PC-3 (cell line): Measurements from ENCODE around the gene ARHGEF17. TPM values are rescaled to one million over a fixed set of nuclear protein-coding genes. Genes with fewer than 3 reads are reported as not detected.

Experiments
- ATAC-seq: fragments of 200-7000 bp; cut with Tn5 transposase; 2 replicates; pipeline ENCODE4 v1.9.1; 2020; ENCODE audit warnings: mild to moderate bottlenecking, moderate library complexity
- BruUV-seq: library from RNA; stranded (reverse); fragments of 400-500 nt; replicated peaks from 2 replicates; lab custom pipeline; 2021; lab: Mats Ljungman, UMichigan
- CTCF ChIA-PET: fragments of 300-600 bp; sonication (Branson Sonifier 250); formaldehyde crosslinking; loops from one replicate; lab custom pipeline; 2022; ENCODE audit warnings: antibody characterized with exemption; lab: Charles Lee
- POLR2A ChIA-PET: fragments of 300-600 bp; sonication (Branson Sonifier 250); formaldehyde crosslinking; loops from one replicate; lab custom pipeline; 2022; ENCODE audit warnings: antibody characterized with exemption; ENCODE audit not compliant: unreplicated experiment; lab: Charles Lee
- DNase-seq: peaks from one replicate; pipeline ENCODE4 v3.0.0-alpha.2; 2015
- H2AFZ ChIP-seq: fragments of 300-600 bp; sonication (generic); 2 replicates; pipeline ENCODE4 v1.6.0; 2016; ENCODE audit warnings: antibody characterized with exemption, low read length
- H3F3A ChIP-seq: fragments of 300-600 bp; sonication (generic); one replicate; pipeline ENCODE4 v1.6.0; 2017; ENCODE audit warnings: antibody characterized with exemption, low read length, control low read depth, mild to moderate bottlenecking; ENCODE audit not compliant: unreplicated experiment
- H3K27ac ChIP-seq: fragments of 300-600 bp; sonication (generic); 2 replicates; pipeline ENCODE4 v1.5.1; 2016; ENCODE audit warnings: mild to moderate bottlenecking, low read length
- H3K27me3 ChIP-seq: fragments of 300-600 bp; sonication (generic); 2 replicates; pipeline ENCODE4 v1.6.1; 2016; ENCODE audit warnings: low read length, mixed read lengths
- H3K36me3 ChIP-seq: fragments of 300-600 bp; sonication (generic); 2 replicates; pipeline ENCODE4 v1.6.1; 2016; ENCODE audit warnings: low read depth, mixed run types, low read length, mixed read lengths
- H3K4me1 ChIP-seq: fragments of 300-600 bp; sonication (generic); 2 replicates; pipeline ENCODE4 v1.5.1; 2016; ENCODE audit warnings: low read length; ENCODE audit not compliant: insufficient read depth
- H3K4me2 ChIP-seq: fragments of 300-600 bp; sonication (generic); 2 replicates; pipeline ENCODE4 v1.6.0; 2016; ENCODE audit warnings: low read length
- H3K4me3 ChIP-seq: fragments of 300-600 bp; sonication (generic); 2 replicates; pipeline ENCODE4 v1.5.1; 2016; ENCODE audit warnings: mild to moderate bottlenecking, low read length, mixed read lengths
- H3K79me2 ChIP-seq: fragments of 300-600 bp; sonication (generic); 2 replicates; pipeline ENCODE4 v1.6.1; 2017; ENCODE audit warnings: low read length, mixed read lengths
- H3K9ac ChIP-seq: fragments of 300-600 bp; sonication (generic); 2 replicates; pipeline ENCODE4 v1.6.0; 2016; ENCODE audit warnings: mild to moderate bottlenecking, low read length
- H3K9me2 ChIP-seq: fragments of 300-600 bp; sonication (generic); replicated peaks from 2 replicates; pipeline ENCODE4 v1.6.1; 2016; ENCODE audit warnings: mixed run types, low read length, mixed read lengths
- H3K9me3 ChIP-seq: fragments of 300-600 bp; sonication (generic); 2 replicates; pipeline ENCODE4 v1.6.1; 2016; ENCODE audit warnings: low read length, mixed read lengths
- H4K20me1 ChIP-seq: fragments of 300-600 bp; sonication (generic); 2 replicates; pipeline ENCODE4 v1.6.1; 2016; ENCODE audit warnings: low read length, mixed read lengths
- EZH2 ChIP-seq: fragments of 300-600 bp; sonication (generic); IDR thresholded peaks from one replicate; pipeline ENCODE4 v1.6.1; 2017; ENCODE audit warnings: antibody characterized with exemption, mild to moderate bottlenecking, low read length; ENCODE audit not compliant: unreplicated experiment
- EZH2phosphoT487 ChIP-seq: fragments of 300-600 bp; sonication (generic); IDR thresholded peaks from 2 replicates; pipeline ENCODE4 v1.6.1; 2018; ENCODE audit warnings: mild to moderate bottlenecking, antibody characterized with exemption, low read length, borderline replicate concordance
- intact Hi-C: fragments of 100-400 bp; cut with micrococcal nuclease; formaldehyde crosslinking; loops from 2 replicates; pipeline ENCODE4 v1.9.0; 2023
- total RNA-seq: library from RNA; depleted of rRNA; stranded (reverse); fragments of >200 nt; gene quantifications from 2 replicates; pipeline ENCODE4 v1.2.3, GENCODE V29; 2014
- TF ChIP-seq, protein P1 (sequence below): fragments of 300-600 bp; sonication (generic); conservative IDR thresholded peaks from 2 replicates; pipeline ENCODE4 v1.5.1; 2017; ENCODE audit warnings: antibody characterized with exemption, low read depth, mild to moderate bottlenecking, low read length

Gene ARHGEF17
- total RNA-seq, 1 experiment from 2014 or later = 6.2 TPM

DNA sequence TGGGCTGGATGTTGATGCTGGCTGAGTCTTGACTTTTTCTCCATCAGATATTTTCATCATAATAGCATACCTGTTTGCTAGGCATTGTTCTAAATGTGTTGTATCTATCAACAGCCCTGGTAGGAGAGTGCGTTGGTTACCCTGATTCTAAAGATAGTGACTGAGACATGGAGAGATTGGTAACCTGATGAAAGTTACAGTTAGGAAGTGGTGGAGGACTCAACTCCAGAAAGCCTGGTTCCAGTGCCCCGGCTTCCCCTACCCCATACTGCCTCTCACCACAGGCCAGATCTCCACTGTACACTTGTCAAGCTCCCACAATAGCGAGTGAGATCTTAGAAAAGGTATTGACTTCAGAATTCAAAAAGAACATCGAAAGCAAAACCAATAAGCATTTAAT lies 45.3 kb downstream of the ARHGEF17 start:
- ATAC-seq (no peak), DNase-seq (no peak)
- no peaks in the 10 kb centered on the region for H4K20me1 ChIP-seq
- no peak overlapping the region for H3K27ac ChIP-seq
- H3K36me3 ChIP-seq = no peaks in the 10 kb centered on the region
- H3K4me1 ChIP-seq = no peaks in the 10 kb centered on the region
- H3F3A ChIP-seq = no peaks in the 10 kb centered on the region
- H3K9me2 ChIP-seq = no peaks in the 10 kb centered on the region
- H3K27me3 ChIP-seq = no peaks in the 10 kb centered on the region
- no peaks in the 10 kb centered on the region for H3K79me2 ChIP-seq
- no peak overlapping the region for H3K4me3 ChIP-seq
- H3K9me3 ChIP-seq = no peaks in the 10 kb centered on the region
- H3K4me2 ChIP-seq = no peak overlapping the region
- no peak overlapping the region for H3K9ac ChIP-seq
- intact Hi-C loops = no loop called here
- no peak overlapping the region for H2AFZ ChIP-seq
- TF ChIP-seq EZH2phosphoT487 = no peak
- TF ChIP-seq, protein P1, sequence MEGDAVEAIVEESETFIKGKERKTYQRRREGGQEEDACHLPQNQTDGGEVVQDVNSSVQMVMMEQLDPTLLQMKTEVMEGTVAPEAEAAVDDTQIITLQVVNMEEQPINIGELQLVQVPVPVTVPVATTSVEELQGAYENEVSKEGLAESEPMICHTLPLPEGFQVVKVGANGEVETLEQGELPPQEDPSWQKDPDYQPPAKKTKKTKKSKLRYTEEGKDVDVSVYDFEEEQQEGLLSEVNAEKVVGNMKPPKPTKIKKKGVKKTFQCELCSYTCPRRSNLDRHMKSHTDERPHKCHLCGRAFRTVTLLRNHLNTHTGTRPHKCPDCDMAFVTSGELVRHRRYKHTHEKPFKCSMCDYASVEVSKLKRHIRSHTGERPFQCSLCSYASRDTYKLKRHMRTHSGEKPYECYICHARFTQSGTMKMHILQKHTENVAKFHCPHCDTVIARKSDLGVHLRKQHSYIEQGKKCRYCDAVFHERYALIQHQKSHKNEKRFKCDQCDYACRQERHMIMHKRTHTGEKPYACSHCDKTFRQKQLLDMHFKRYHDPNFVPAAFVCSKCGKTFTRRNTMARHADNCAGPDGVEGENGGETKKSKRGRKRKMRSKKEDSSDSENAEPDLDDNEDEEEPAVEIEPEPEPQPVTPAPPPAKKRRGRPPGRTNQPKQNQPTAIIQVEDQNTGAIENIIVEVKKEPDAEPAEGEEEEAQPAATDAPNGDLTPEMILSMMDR = no peak
- no peak for TF ChIP-seq EZH2
- ChIA-PET POLR2A (no interaction called here), CTCF (no interaction called here)
- BruUV-seq = no TSS peak

DNA sequence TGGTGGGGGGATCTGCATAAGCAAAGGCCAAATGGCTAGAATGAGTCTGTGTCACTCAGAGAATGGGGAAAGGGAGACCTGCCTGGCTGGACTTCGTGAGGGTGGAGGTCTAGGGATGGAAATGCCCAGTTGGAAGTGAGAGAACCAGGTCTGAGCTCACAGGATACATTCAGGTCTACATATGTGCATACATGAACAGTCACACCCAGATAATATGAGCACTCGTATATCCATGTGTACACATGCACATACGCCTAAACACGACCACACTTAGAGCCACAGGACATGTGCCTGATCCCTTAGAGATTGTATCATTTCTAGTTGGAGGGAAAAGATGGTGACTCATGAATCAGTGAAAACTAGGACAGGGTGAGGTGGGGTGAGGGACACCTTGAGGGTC lies 47.0 kb downstream of the ARHGEF17 start:
- Histone ChIP-seq H3K27me3 (no peaks in the 10 kb centered on the region), H4K20me1 (no peaks in the 10 kb centered on the region), H3K36me3 (no peaks in the 10 kb centered on the region), H3K9ac (no peak overlapping the region), H3K9me2 (no peaks in the 10 kb centered on the region), H3F3A (no peaks in the 10 kb centered on the region), H3K9me3 (no peaks in the 10 kb centered on the region), H2AFZ (no peak overlapping the region), H3K4me2 (no peak overlapping the region), H3K79me2 (no peaks in the 10 kb centered on the region), H3K4me3 (no peak overlapping the region), H3K4me1 (no peaks in the 10 kb centered on the region), H3K27ac (no peak overlapping the region)
- ChIA-PET CTCF (interaction anchor here (1.0 to 1.2 kb wide), 2 partner anchors 22 to 306 kb away, joined by 3 read pairs; partner anchors contain the start of gene RELT), POLR2A (no interaction called here)
- ATAC-seq (no peak), DNase-seq (no peak)
- intact Hi-C loops = no loop called here
- BruUV-seq = no TSS peak
- TF ChIP-seq EZH2phosphoT487 = no peak

DNA sequence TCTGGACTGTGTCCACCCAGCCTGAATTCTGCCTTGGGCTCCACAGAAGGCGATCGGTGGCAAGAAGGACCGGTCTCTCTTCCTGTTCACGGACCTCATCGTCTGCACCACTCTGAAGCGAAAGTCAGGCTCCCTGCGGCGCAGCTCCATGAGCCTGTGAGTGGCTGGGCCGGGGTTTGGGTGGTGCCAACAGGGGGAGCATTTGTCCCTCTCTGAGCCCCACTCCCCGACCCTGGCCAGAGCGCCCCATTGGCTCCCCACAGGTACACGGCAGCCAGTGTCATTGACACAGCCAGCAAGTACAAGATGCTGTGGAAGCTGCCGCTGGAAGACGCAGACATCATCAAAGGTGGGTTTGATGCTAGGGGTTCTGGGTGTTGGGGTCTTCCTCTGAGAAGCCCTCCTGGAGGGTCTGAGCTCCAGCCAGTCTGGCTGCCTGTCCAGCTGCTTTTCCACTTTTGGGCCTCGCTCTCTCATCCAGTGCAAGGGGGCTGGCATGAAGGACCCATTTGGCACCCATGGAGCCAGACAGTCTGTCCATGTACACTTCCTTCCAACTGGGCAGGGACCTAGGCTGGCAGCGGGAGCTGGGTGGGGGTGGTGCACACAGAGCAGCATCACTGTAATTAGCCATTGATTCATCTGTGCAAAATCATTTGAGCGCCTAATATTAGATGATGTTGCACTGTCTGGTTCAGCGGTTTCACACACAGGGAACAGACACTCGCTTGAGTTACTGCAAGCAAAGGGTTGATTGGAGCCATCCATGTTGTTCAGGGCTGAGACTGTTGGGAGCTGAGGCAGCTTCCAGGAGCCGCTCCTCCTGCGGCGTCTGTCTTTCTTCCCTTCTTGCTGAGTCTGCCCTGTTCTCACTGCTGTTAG lies 49.1 kb downstream of the ARHGEF17 start:
- Histone ChIP-seq H3K9me3 (no peaks in the 10 kb centered on the region), H3K4me3 (no peak overlapping the region), H3K4me1 (no peaks in the 10 kb centered on the region), H3K79me2 (no peaks in the 10 kb centered on the region), H4K20me1 (no peaks in the 10 kb centered on the region), H3K27me3 (no peaks in the 10 kb centered on the region), H3F3A (no peaks in the 10 kb centered on the region), H3K36me3 (no peaks in the 10 kb centered on the region), H3K9ac (no peak overlapping the region), H3K4me2 (no peak overlapping the region), H3K27ac (no peak overlapping the region), H2AFZ (no peak overlapping the region), H3K9me2 (no peaks in the 10 kb centered on the region)
- no peak for ATAC-seq
- TF ChIP-seq EZH2 (no peak), EZH2phosphoT487 (no peak)
- TF ChIP-seq, protein P1 = no peak
- BruUV-seq = no TSS peak
- DNase-seq = no peak
- POLR2A ChIA-PET = no interaction called here
- CTCF ChIA-PET = no interaction called here
- intact Hi-C loops = no loop called here
